Fibroblast of the aortic adventitia (primary cell): ENCODE measurements around the gene CCDC187. TPM values are rescaled to one million over a fixed set of nuclear protein-coding genes. Genes with fewer than 3 reads are reported as not detected.
"Not testable (repeated sequence)": the region's sequence is repeated elsewhere in the genome, so short reads cannot be mapped to it uniquely, and the experiment has no call there.

Experiments
- DNase-seq: peaks from one replicate; pipeline ENCODE4 v3.0.0-alpha.2; 2010; ENCODE audit warnings: low read depth
- H3K4me3 ChIP-seq: 2 replicates; pipeline ENCODE4 v1.5.1; 2011; ENCODE audit warnings: low read depth, mild to moderate bottlenecking, control low read depth, low read length, moderate library complexity
- CTCF ChIP-seq: IDR thresholded peaks from 2 replicates; pipeline ENCODE4 v1.5.1; 2011; ENCODE audit warnings: mild to moderate bottlenecking, low read length, control low read depth, inconsistent platforms; ENCODE audit not compliant: insufficient read depth
- total RNA-seq: library from RNA; depleted of rRNA; stranded (reverse); fragments of >200 nt; gene quantifications from 2 replicates; pipeline ENCODE4 v1.2.3, GENCODE V29; 2012; ENCODE audit warnings: low replicate concordance

The CCDC187 gene
- total RNA-seq, 1 donor: under 0.01 TPM

DNA sequence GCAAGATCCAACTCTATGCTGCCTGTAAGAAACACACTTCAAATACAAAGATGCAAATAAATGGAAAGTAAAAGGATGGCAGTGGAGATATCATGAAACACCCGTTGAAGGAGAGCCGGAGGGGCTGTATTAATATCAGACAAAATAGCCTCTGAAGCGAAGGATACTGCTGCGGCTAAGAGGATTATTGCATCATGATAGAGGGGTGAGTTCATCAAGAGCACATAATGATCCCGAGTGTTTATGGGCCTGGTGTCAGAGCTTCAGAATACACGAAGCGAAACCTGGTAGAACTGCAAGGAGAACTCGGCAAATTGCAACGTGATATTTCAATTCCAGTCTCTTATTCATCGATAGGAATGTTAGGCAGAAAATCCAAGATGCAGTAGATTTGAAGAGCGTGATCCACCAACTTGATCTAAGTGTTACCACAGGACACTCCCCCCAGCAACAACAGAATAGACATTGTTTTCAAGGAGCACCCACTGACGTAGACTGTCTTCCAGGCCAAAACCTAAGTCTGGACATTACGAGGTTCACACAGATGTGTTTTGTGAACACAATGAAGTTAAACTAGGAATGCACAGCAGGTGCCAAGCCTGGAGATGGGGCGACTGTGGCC is 30.5 kb downstream of the CCDC187 start:
- DNase-seq: no peak
- no peak for TF ChIP-seq CTCF
- no peak overlapping the region for H3K4me3 ChIP-seq

DNA sequence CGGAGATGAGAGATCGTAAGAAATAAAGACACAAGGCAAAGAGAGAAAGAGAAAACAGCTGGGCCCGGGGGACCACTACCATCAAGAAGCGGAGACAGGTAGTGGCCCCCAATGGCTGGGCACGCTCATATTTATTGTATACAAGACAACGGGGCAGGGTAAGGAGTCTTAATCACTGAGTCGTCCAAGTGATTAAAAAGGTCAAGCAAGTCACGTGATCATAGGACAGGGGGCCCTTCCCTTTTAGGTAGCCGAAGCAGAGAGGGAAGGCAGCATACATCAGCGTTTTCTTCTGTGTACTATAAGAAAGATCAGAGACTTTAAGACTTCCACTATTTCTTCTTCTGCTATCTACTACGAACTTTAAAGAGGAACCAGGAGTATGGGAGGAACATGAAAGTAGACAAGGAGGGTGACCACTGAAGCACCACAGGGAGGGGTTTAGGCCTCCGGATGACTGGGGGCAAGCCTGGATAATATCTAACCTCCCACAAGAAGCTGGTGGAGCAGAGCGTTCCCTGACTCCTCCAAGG is 33.7 kb downstream of the CCDC187 start:
- TF ChIP-seq CTCF: no peak

DNA sequence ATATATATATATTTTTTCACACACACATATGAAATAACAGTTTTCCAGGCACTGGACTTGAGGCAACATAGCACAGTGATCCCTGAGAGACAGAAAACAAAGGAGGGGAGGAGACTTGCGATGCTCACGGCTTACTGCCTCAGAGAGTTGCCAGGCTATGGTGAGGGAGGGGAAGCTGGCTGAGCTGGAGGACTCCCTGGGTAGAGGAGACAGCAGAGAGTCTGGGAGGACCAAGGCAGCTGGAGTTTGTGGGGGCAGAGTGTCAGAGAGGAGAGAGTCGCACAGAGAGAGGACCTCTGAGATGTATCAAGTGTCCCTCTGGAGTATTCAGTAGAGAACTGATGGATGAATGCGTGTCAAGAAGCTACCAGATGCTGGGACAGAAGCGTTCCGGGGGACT is 35.2 kb downstream of the CCDC187 start:
- H3K4me3 ChIP-seq: no peak overlapping the region
- TF ChIP-seq CTCF: no peak
- no peak for DNase-seq

More for the DNA sequence above, 33.7 kb downstream of the CCDC187 start:
- DNase-seq: no peak
- no peak overlapping the region for H3K4me3 ChIP-seq

DNA sequence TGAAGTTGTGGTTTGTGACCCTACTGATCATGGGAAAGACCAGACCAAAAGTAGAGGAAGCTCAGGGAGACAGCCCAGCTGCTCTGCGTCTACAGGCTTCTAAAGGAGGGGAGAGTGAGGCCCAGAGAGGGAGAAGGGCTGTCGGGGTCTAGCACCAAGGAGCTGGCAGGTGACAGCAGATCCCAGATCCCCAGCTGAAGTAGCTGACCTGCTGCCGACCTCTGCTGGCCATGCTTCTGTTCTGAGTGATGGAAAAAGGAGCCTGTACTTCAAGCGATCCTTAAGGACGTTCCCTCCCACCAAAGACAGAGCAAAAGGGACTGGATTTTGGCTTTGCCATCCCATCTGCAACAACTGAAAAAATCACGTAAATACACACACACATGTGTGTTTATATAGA is 35.6 kb downstream of the CCDC187 start:
- peak; percentile 11 for DNase-seq
- H3K4me3 ChIP-seq: no peak overlapping the region
- TF ChIP-seq CTCF: no peak

DNA sequence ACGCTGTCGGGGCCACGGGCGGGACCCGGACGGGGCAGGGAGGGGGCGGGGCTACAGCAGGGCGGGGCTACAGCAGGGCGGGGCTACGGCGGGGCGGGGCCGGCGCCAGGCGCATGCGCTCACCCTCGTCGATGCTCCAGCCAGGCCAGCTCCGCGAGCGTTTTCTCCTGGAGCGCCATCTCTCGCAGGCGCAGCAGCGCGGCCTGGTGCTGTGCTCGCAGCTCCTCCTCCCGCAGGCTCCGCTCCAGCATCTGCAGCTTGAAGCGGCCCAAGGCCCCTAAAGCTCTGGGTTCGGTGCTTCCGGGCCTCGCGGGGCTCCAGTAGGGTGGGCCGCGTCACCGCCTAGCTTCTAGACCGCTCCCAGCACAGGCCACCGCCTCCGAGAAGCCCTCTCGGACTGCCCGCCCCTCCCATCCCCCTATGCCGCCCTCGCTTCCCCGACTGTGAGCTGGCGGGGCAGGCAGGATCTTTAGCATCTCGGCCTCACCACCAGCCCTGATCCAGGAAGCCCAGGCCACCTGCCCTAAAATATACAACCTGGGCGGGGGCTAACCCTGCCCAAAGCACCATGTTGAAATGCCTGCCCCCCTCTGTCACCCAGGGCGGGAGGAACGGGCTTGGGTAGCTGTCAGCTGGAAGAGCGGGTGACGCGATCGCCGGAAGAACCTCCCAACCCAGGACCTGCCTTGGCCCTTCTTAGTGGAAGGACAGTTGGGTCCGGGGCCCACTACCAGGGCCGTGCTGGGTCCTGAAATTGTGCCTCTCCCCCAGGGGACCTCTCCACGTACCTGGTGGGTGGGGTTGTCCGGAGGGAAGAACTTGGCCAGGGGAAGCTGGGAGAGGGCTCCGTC is 36.4 kb downstream of the CCDC187 start:
- peak overlapping the region; percentile 59 for H3K4me3 ChIP-seq
- peak; percentile 44 for TF ChIP-seq CTCF
- peak; percentile 85 for DNase-seq

DNA sequence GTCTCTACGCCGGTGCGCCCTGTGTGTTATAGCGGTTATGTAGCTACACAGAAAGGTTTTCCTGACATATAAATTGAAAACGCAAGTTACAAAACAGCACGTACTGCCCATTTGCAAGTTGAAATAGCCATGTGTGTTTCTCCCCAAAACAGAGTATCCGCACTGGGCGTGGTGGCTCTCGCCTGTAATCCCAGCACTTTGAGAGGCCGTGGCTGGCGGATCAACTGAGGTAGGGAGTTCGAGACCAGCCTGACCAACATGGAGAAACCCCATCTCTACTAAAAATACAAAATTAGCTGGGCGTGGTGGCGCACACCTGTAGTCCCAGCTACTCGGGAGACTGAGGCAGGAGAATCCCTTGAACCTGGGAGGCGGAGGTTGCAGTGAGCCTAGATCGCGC is 37.3 kb downstream of the CCDC187 start:
- DNase-seq, H3K4me3 ChIP-seq: not testable (repeated sequence)
